ENCODE data around the gene CLCN5.

Gene CLCN5

GRCh38 chrX:50114113-50114512, 191.7 kb downstream of the CLCN5 start:
- ATAC-seq: no peak
- no peak for TF ChIP-seq ESRRG (CRISPR knock-in tag; IDR thresholded peaks at IDR 0.05)
- TF ChIP-seq ZNF8 (CRISPR knock-in tag; IDR thresholded peaks at IDR 0.05): no peak
- no peak for TF ChIP-seq ZNF70 (CRISPR knock-in tag; IDR thresholded peaks at IDR 0.05)
- TF ChIP-seq ZC3H10 (CRISPR knock-in tag; IDR thresholded peaks at IDR 0.05): no peak
- no peak for TF ChIP-seq CREB5 (CRISPR knock-in tag; IDR thresholded peaks at IDR 0.05; ENCODE audit: low read depth)
- TF ChIP-seq BACH2 (CRISPR knock-in tag; IDR thresholded peaks at IDR 0.05; ENCODE audit: borderline replicate concordance): no peak
- TF ChIP-seq OSR1 (CRISPR knock-in tag; IDR thresholded peaks at IDR 0.05): no peak

GRCh38 chrX:50115973-50116372, 193.6 kb downstream of the CLCN5 start:
- no peak for TF ChIP-seq ZNF70 (CRISPR knock-in tag; IDR thresholded peaks at IDR 0.05)
- no peak for TF ChIP-seq RARB (CRISPR knock-in tag; IDR thresholded peaks at IDR 0.05)
- no peak for TF ChIP-seq ESRRG (CRISPR knock-in tag; IDR thresholded peaks at IDR 0.05)
- no peak for TF ChIP-seq ZFP3 (CRISPR knock-in tag; IDR thresholded peaks at IDR 0.05)
- no peak for TF ChIP-seq CSDC2 (CRISPR knock-in tag; IDR thresholded peaks at IDR 0.05)
- TF ChIP-seq ZNF8 (CRISPR knock-in tag; IDR thresholded peaks at IDR 0.05): no peak
- no peak for TF ChIP-seq TOX (CRISPR knock-in tag; IDR thresholded peaks at IDR 0.05; ENCODE audit: borderline replicate concordance)
- no peak for TF ChIP-seq ZFP30 (CRISPR knock-in tag; IDR thresholded peaks at IDR 0.05)
- no peak for TF ChIP-seq POU6F1 (CRISPR knock-in tag; IDR thresholded peaks at IDR 0.05; ENCODE audit: borderline replicate concordance, low read depth)
- no peak for TF ChIP-seq PATZ1 (CRISPR knock-in tag; IDR thresholded peaks at IDR 0.05; ENCODE audit: borderline replicate concordance)
- TF ChIP-seq ARNTL (CRISPR knock-in tag; IDR thresholded peaks at IDR 0.05; ENCODE audit: borderline replicate concordance, low read depth): no peak
- no peak for TF ChIP-seq ISL1 (CRISPR knock-in tag; IDR thresholded peaks at IDR 0.05)
- no peak for TF ChIP-seq SNAI2 (CRISPR knock-in tag; IDR thresholded peaks at IDR 0.05)
- no peak for TF ChIP-seq PPARA (CRISPR knock-in tag; IDR thresholded peaks at IDR 0.05; ENCODE audit: borderline replicate concordance)
- TF ChIP-seq TSHZ2 (CRISPR knock-in tag; IDR thresholded peaks at IDR 0.05): no peak
- no peak for TF ChIP-seq CREB5 (CRISPR knock-in tag; IDR thresholded peaks at IDR 0.05; ENCODE audit: low read depth)
- no peak for TF ChIP-seq BACH2 (CRISPR knock-in tag; IDR thresholded peaks at IDR 0.05; ENCODE audit: borderline replicate concordance)
- no peak for TF ChIP-seq ZC3H10 (CRISPR knock-in tag; IDR thresholded peaks at IDR 0.05)
- no peak for TF ChIP-seq ZNF565 (CRISPR knock-in tag; conservative IDR thresholded peaks at IDR 0.05; ENCODE audit: low read depth)
- no peak for TF ChIP-seq OSR1 (CRISPR knock-in tag; IDR thresholded peaks at IDR 0.05)
- ATAC-seq: no peak

GRCh38 chrX:50117476-50117875, 195.1 kb downstream of the CLCN5 start:
- TF ChIP-seq OSR1 (CRISPR knock-in tag; IDR thresholded peaks at IDR 0.05) (no peak), ESRRG (CRISPR knock-in tag; IDR thresholded peaks at IDR 0.05) (no peak)
- no peak for ATAC-seq

- ATAC-seq: no peak
- TF ChIP-seq ZFP3 (CRISPR knock-in tag; IDR thresholded peaks at IDR 0.05) (no peak), CREB5 (CRISPR knock-in tag; IDR thresholded peaks at IDR 0.05; ENCODE audit: low read depth) (no peak), GLIS3 (CRISPR knock-in tag; IDR thresholded peaks at IDR 0.05) (no peak), OSR1 (CRISPR knock-in tag; IDR thresholded peaks at IDR 0.05) (no peak), PATZ1 (CRISPR knock-in tag; IDR thresholded peaks at IDR 0.05; ENCODE audit: borderline replicate concordance) (no peak), ZFP30 (CRISPR knock-in tag; IDR thresholded peaks at IDR 0.05) (no peak), BACH2 (CRISPR knock-in tag; IDR thresholded peaks at IDR 0.05; ENCODE audit: borderline replicate concordance) (no peak), PPARA (CRISPR knock-in tag; IDR thresholded peaks at IDR 0.05; ENCODE audit: borderline replicate concordance) (no peak), ZNF8 (CRISPR knock-in tag; IDR thresholded peaks at IDR 0.05) (no peak), ZC3H10 (CRISPR knock-in tag; IDR thresholded peaks at IDR 0.05) (no peak), TCF4 (CRISPR knock-in tag; IDR thresholded peaks at IDR 0.05; ENCODE audit: borderline replicate concordance) (no peak), ZNF70 (CRISPR knock-in tag; IDR thresholded peaks at IDR 0.05) (no peak), CSDC2 (CRISPR knock-in tag; IDR thresholded peaks at IDR 0.05) (no peak)
Measured at GRCh38 chrX:50125480-50125879, 203.1 kb downstream of the CLCN5 start.

All from SK-N-SH treated with all-trans-retinoic acid at 6 μM for 48 hours (cell line).